Upper lobe of left lung (tissue), 6 donors: ENCODE measurements around the gene PIR. TPM values are rescaled to one million over a fixed set of nuclear protein-coding genes. Genes with fewer than 3 reads are reported as not detected.

ENCODE experiments used
- ATAC-seq, 2 donors: fragments of 200-7000 bp; cut with Tn5 transposase; one replicate each; pipeline ENCODE4 v1.9.1; 2022; ENCODE audit warnings: mild to moderate bottlenecking in 2 of 2, moderate library complexity in 2 of 2; ENCODE audit not compliant: low FRiP score in 2 of 2
- DNase-seq, 2 donors: peaks; one replicate each; pipeline ENCODE4 v3.0.0-alpha.2; 2019 to 2020
- H3K27ac ChIP-seq, 4 donors: fragments of 200-600 bp; sonication (generic); one replicate each; pipeline ENCODE4 v1.5.1; 2016 to 2019
- H3K27me3 ChIP-seq, 4 donors: fragments of 200-600 bp; sonication (generic); one replicate each; pipeline ENCODE4 v1.5.1; 2017 to 2019
- H3K36me3 ChIP-seq, 4 donors: fragments of 200-600 bp; sonication (generic); one replicate each; pipeline ENCODE4 v1.5.1; 2016 to 2019
- H3K4me1 ChIP-seq, 4 donors: fragments of 200-600 bp; sonication (generic); one replicate each; pipeline ENCODE4 v1.5.1; 2018 to 2019
- H3K4me3 ChIP-seq, 4 donors: fragments of 200-600 bp; sonication (generic); one replicate each; pipeline ENCODE4 v1.5.1; 2017 to 2019; ENCODE audit warnings: mild to moderate bottlenecking in 2 of 4, moderate library complexity in 1 of 4
- H3K9me3 ChIP-seq, 4 donors: fragments of 200-600 bp; sonication (generic); one replicate each; pipeline ENCODE4 v1.5.1; 2018 to 2019
- EP300 ChIP-seq, 4 donors: sonication (generic); formaldehyde crosslinking; IDR thresholded peaks; one replicate each; pipeline ENCODE4 v1.5.1; 2017; ENCODE audit warnings: antibody characterized with exemption in 4 of 4, control low read depth in 2 of 4
- POLR2A ChIP-seq, 4 donors: fragments of 450-650 bp; IDR thresholded peaks; one replicate each; pipeline ENCODE4 v1.5.1; 2016 to 2017; ENCODE audit warnings: antibody characterized with exemption in 4 of 4, mild to moderate bottlenecking in 2 of 4
- POLR2AphosphoS5 ChIP-seq, 2 donors: sonication (generic); formaldehyde crosslinking; IDR thresholded peaks; one replicate each; pipeline ENCODE4 v1.5.1; 2017; ENCODE audit warnings: antibody characterized with exemption in 2 of 2
- WGBS, 2 donors: methylation state at CpG; one replicate each; pipeline ENCODE4 v1.1.5; 2017 to 2018; 5-methylcytosine and 5-hydroxymethylcytosine counted together
- total RNA-seq, 6 donors: library from RNA; depleted of rRNA in 4 of 6; stranded (reverse); fragments of >200 nt in 4 of 6; gene quantifications; one replicate each; pipeline versions ENCODE4 v1.1.0 to v1.2.1, GENCODE V29; 2016 to 2021
- TF ChIP-seq, protein P1 (sequence below), 6 experiments: fragments of 450-650 bp in 4 of 6; fragments of 200-600 bp in 2 of 6; sonication (generic) in 2 of 6; IDR thresholded peaks; one replicate each; pipeline ENCODE4 v1.5.1; 2016 to 2019; ENCODE audit warnings: antibody characterized with exemption in 6 of 6
- donor health status: DM: no; HTN: no; CAD: no; lungs with moderate emphysema.
- donor health status: DM: no; HTN: yes; CAD: no; lungs with severe emphysema.

Gene PIR
- total RNA-seq: 10 to 100 TPM; 11.7 to 20.6 (median 18.5) TPM

GRCh38 chrX:15493118-15493962 is at the start of gene PIR:
PIR (minus strand) TSS chrX:15493333; CDS start chrX:15491257, 2,076 bp downstream.
- H3K36me3 ChIP-seq: no peaks in the 10 kb centered on the region

DNA sequence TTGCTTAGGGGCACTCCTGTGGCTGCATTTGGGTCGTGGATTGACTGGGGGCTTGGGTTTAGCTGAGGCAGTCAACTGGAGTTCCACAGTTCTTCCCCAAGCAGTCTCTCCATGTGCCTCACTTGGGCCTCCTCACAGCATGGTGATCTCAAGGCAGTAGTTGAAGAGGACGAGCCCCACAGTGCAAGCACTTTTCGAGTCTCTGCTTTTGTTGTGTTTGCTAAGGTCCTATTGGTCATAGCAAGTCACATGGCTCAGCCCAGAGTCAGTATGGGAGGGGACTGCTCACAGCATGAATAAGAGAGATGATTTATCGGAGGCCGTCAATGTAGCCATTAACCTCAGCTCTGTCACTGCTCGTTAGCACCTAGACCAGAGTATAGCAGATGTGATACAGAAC is 37.2 kb upstream of the PIR start:
- 68 to 91% methylated on average over 4 to 6 of the region's 6 CpGs for WGBS, 2 donors
- no peak overlapping the region for H3K27ac ChIP-seq
- TF ChIP-seq POLR2AphosphoS5 (IDR thresholded peaks at IDR 0.05): no peak
- TF ChIP-seq EP300 (IDR thresholded peaks at IDR 0.05): no peak

More at GRCh38 chrX:15493118-15493962, at the start of gene PIR:
- TF ChIP-seq, protein P1, sequence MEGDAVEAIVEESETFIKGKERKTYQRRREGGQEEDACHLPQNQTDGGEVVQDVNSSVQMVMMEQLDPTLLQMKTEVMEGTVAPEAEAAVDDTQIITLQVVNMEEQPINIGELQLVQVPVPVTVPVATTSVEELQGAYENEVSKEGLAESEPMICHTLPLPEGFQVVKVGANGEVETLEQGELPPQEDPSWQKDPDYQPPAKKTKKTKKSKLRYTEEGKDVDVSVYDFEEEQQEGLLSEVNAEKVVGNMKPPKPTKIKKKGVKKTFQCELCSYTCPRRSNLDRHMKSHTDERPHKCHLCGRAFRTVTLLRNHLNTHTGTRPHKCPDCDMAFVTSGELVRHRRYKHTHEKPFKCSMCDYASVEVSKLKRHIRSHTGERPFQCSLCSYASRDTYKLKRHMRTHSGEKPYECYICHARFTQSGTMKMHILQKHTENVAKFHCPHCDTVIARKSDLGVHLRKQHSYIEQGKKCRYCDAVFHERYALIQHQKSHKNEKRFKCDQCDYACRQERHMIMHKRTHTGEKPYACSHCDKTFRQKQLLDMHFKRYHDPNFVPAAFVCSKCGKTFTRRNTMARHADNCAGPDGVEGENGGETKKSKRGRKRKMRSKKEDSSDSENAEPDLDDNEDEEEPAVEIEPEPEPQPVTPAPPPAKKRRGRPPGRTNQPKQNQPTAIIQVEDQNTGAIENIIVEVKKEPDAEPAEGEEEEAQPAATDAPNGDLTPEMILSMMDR (IDR thresholded peaks at IDR 0.05): peak in 5 of 6 experiments; percentile 14 to 28 (median 20)
- TF ChIP-seq EP300 (IDR thresholded peaks at IDR 0.05): no peak
- TF ChIP-seq POLR2A (IDR thresholded peaks at IDR 0.05): peak in 1 of 4 donors; percentile 69
- TF ChIP-seq POLR2AphosphoS5 (IDR thresholded peaks at IDR 0.05): peak in 1 of 2 donors; percentile 75
- DNase-seq (peak; percentile 94 to 96), ATAC-seq (peak; percentile 97 to 100)
- peak within 1 kb of the TSS; percentile 39 to 58 (median 49) for H3K4me3 ChIP-seq
- H3K27ac ChIP-seq: peak within 1 kb of the TSS; percentile 53 to 82 (median 74)
- no peaks in the 10 kb centered on the region for H3K4me1 ChIP-seq
- H3K9me3 ChIP-seq: no peaks in the 10 kb centered on the region
- H3K27me3 ChIP-seq: no peaks in the 10 kb centered on the region
- WGBS, 2 donors: 12 to 65% methylated on average over 4 to 47 of the region's 47 CpGs

GRCh38 chrX:15529165-15529564 is 36.0 kb upstream of the PIR start:
- Histone ChIP-seq H3K27ac (no peak overlapping the region), H3K4me3 (no peak overlapping the region), H3K36me3 (no peaks in the 10 kb centered on the region), H3K4me1 (peaks cover 0 to 6% (median 0%) of the 10 kb centered on the region in 4 donors), H3K27me3 (no peaks in the 10 kb centered on the region), H3K9me3 (no peaks in the 10 kb centered on the region)
- ATAC-seq: no peak
- no peak for TF ChIP-seq POLR2AphosphoS5 (IDR thresholded peaks at IDR 0.05)
- TF ChIP-seq EP300 (IDR thresholded peaks at IDR 0.05): no peak
- TF ChIP-seq, protein P1 (IDR thresholded peaks at IDR 0.05): no peak
- no peak for TF ChIP-seq POLR2A (IDR thresholded peaks at IDR 0.05)
- no peak for DNase-seq

More for the DNA sequence above, 37.2 kb upstream of the PIR start:
- H3K9me3 ChIP-seq: no peaks in the 10 kb centered on the region
- H3K27me3 ChIP-seq: no peaks in the 10 kb centered on the region
- H3K4me3 ChIP-seq: no peak overlapping the region
- no peaks in the 10 kb centered on the region for H3K4me1 ChIP-seq
- no peak for ATAC-seq
- no peak for DNase-seq
- H3K36me3 ChIP-seq: no peaks in the 10 kb centered on the region

GRCh38 chrX:15525664-15526416 is 32.7 kb upstream of the PIR start:
- Histone ChIP-seq H3K27me3 (no peaks in the 10 kb centered on the region), H3K4me1 (peaks cover 0 to 6% (median 0%) of the 10 kb centered on the region in 4 donors), H3K27ac (no peak overlapping the region), H3K9me3 (no peaks in the 10 kb centered on the region), H3K4me3 (no peak overlapping the region), H3K36me3 (no peaks in the 10 kb centered on the region)
- 60 to 70% methylated on average over 8 of the region's 8 CpGs for WGBS, 2 donors
- TF ChIP-seq, protein P1 (IDR thresholded peaks at IDR 0.05): no peak
- no peak for TF ChIP-seq EP300 (IDR thresholded peaks at IDR 0.05)
- TF ChIP-seq POLR2A (IDR thresholded peaks at IDR 0.05): no peak
- no peak for TF ChIP-seq POLR2AphosphoS5 (IDR thresholded peaks at IDR 0.05)
- ATAC-seq: no peak
- no peak for DNase-seq

DNA sequence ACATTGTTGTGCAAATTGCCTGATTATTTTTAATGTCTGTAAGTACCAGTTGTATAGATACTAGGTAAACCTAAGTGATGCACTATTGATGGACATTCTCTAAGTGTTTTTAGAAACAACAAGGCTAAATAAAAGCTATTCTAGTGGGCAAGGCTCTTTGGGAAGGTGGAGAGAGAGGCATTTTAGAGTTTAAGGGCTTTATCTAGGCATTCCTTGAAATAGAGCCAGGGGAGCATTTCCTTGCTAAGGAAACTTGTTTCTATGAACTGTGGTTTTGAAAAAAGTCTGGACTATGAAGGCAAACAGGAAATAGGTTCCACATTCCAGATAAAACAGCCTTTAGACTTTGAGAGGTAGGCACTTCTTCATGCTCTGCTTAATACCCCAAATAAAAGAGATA is 31.3 kb upstream of the PIR start:
- Histone ChIP-seq H3K27me3 (no peaks in the 10 kb centered on the region), H3K4me3 (no peak overlapping the region), H3K27ac (no peak overlapping the region), H3K9me3 (no peaks in the 10 kb centered on the region), H3K4me1 (peaks cover 0 to 6% (median 0%) of the 10 kb centered on the region in 4 donors), H3K36me3 (no peaks in the 10 kb centered on the region)
- DNase-seq: no peak
- TF ChIP-seq POLR2A (IDR thresholded peaks at IDR 0.05): no peak
- TF ChIP-seq POLR2AphosphoS5 (IDR thresholded peaks at IDR 0.05): no peak
- TF ChIP-seq EP300 (IDR thresholded peaks at IDR 0.05): no peak
- TF ChIP-seq, protein P1 (IDR thresholded peaks at IDR 0.05): no peak
- no peak for ATAC-seq
